Keratinocyte (primary cell): Measurements from ENCODE around the gene APP. TPM values are rescaled to one million over a fixed set of nuclear protein-coding genes. Genes with fewer than 3 reads are reported as not detected.

Experiments
- DNase-seq: peaks from one replicate; pipeline ENCODE4 v3.0.0-alpha.2; 2011; ENCODE audit warnings: low read depth, missing footprints, low spot score
- FAIRE-seq: peaks from 2 replicates; lab custom pipeline; 2011; peaks lifted over from hg19 to GRCh38; lab: Jason Lieb, UNC
- H2AFZ ChIP-seq: 2 replicates; pipeline ENCODE4 v1.6.0; 2012; ENCODE audit warnings: low read length, control low read depth, inconsistent platforms; ENCODE audit not compliant: control insufficient read depth
- H3K27ac ChIP-seq: 2 replicates; pipeline ENCODE4 v1.5.1; 2011; ENCODE audit warnings: low read length; ENCODE audit not compliant: control insufficient read depth, insufficient read depth
- H3K27me3 ChIP-seq: 3 replicates; pipeline ENCODE4 v1.6.0; 2011; ENCODE audit warnings: low read length; ENCODE audit not compliant: control insufficient read depth, insufficient read depth; ENCODE audit errors: extremely low read depth
- H3K36me3 ChIP-seq, 2 experiments: 2 replicates in 1 of 2; 3 replicates in 1 of 2; pipeline ENCODE4 v1.5.1; 2011; ENCODE audit warnings: low read length in 2 of 2, mild to moderate bottlenecking in 1 of 2; ENCODE audit not compliant: control insufficient read depth in 2 of 2, insufficient read depth in 2 of 2; ENCODE audit errors: extremely low read depth in 1 of 2
- H3K4me1 ChIP-seq: 3 replicates; pipeline ENCODE4 v1.5.1; 2011; ENCODE audit warnings: low read length; ENCODE audit not compliant: control insufficient read depth, insufficient read depth; ENCODE audit errors: extremely low read depth
- H3K4me2 ChIP-seq: 3 replicates; pipeline ENCODE4 v1.6.0; 2011; ENCODE audit warnings: low read depth, low read length; ENCODE audit not compliant: control insufficient read depth, insufficient read depth; ENCODE audit errors: extremely low read depth
- H3K4me3 ChIP-seq, 3 experiments: fragments of 200-600 bp in 1 of 3; sonication (generic) in 1 of 3; 2 replicates in 2 of 3; 3 replicates in 1 of 3; pipeline ENCODE4 v1.5.1; 2011 to 2016; ENCODE audit warnings: low read length in 3 of 3, mild to moderate bottlenecking in 3 of 3, control low read depth in 2 of 3, inconsistent platforms in 1 of 3, low read depth in 1 of 3, mixed read lengths in 1 of 3, mixed run types in 1 of 3, moderate library complexity in 1 of 3; ENCODE audit not compliant: control insufficient read depth in 2 of 3, insufficient read depth in 2 of 3; ENCODE audit errors: extremely low read depth in 1 of 3
- H3K79me2 ChIP-seq: 2 replicates; pipeline ENCODE4 v1.6.0; 2012; ENCODE audit warnings: low read length; ENCODE audit not compliant: control insufficient read depth, insufficient read depth
- H3K9ac ChIP-seq: 3 replicates; pipeline ENCODE4 v1.6.0; 2011; ENCODE audit warnings: low read length; ENCODE audit not compliant: control insufficient read depth, insufficient read depth; ENCODE audit errors: extremely low read depth
- H3K9me1 ChIP-seq: 3 replicates; pipeline ENCODE4 v1.6.0; 2011; ENCODE audit warnings: low read length; ENCODE audit not compliant: control insufficient read depth, insufficient read depth; ENCODE audit errors: extremely low read depth
- H3K9me3 ChIP-seq: 2 replicates; pipeline ENCODE4 v1.5.1; 2012; ENCODE audit warnings: low read depth, low read length; ENCODE audit not compliant: control insufficient read depth
- H4K20me1 ChIP-seq: 3 replicates; pipeline ENCODE4 v1.6.0; 2011; ENCODE audit warnings: low read length; ENCODE audit not compliant: control insufficient read depth, insufficient read depth; ENCODE audit errors: extremely low read depth
- CTCF ChIP-seq, 3 experiments: IDR thresholded peaks in 1 of 3; conservative IDR thresholded peaks in 1 of 3; optimal IDR thresholded peaks in 1 of 3; 2 replicates in 2 of 3; 3 replicates in 1 of 3; pipeline versions ENCODE3 to v1.5.1; 2011; ENCODE audit warnings: low read length in 3 of 3, mild to moderate bottlenecking in 3 of 3, moderate library complexity in 2 of 3, control low read depth in 1 of 3, inconsistent platforms in 1 of 3; ENCODE audit not compliant: insufficient read depth in 2 of 3; ENCODE audit errors: extremely low read depth in 1 of 3
- EZH2 ChIP-seq: IDR thresholded peaks from one replicate; pipeline ENCODE4 v1.6.1; 2012; ENCODE audit warnings: inconsistent platforms, mild to moderate bottlenecking, low read length, moderate library complexity
- dilution Hi-C: fragments of 300-500 bp; cut with MboI; formaldehyde crosslinking; loops from one replicate; pipeline ENCODE4 v1.7.0; 2020; ENCODE audit warnings: low sequenced_read_pairs; ENCODE audit not compliant: extremely low pct_ligation_motif_present
- polyA plus RNA-seq, 5 experiments: library from polyadenylated mRNA; depleted of rRNA in 3 of 5; stranded (reverse) in 3 of 5; stranded (forward) in 1 of 5; unstranded in 1 of 5; fragments of >200 nt; gene quantifications; 1 replicate in 1 of 5; 2 replicates in 3 of 5; 3 replicates in 1 of 5; pipeline versions ENCODE4 v1.2.1 to v1.2.3, GENCODE V29; 2011 to 2012; ENCODE audit warnings: missing spikeins in 2 of 5, low read depth in 1 of 5, low replicate concordance in 1 of 5

The APP gene
- polyA plus RNA-seq, 1 donor (not counting 4 experiments of a cell fraction or from before 2014, with no cell fraction given) = 1,015 TPM

GRCh38 chr21:25912402-25912746, 258.2 kb downstream of the APP start:
- H3K4me3 ChIP-seq = no peak overlapping the region
- FAIRE-seq (no peak), DNase-seq (no peak)
- H3K27me3 ChIP-seq = no peaks in the 10 kb centered on the region
- H3K27ac ChIP-seq = no peak overlapping the region
- H3K9me1 ChIP-seq = no peaks in the 10 kb centered on the region
- no peaks in the 10 kb centered on the region for H4K20me1 ChIP-seq
- no peak overlapping the region for H3K4me2 ChIP-seq
- no peak overlapping the region for H2AFZ ChIP-seq
- dilution Hi-C loops = no loop called here
- no peak overlapping the region for H3K9ac ChIP-seq
- H3K9me3 ChIP-seq = no peaks in the 10 kb centered on the region
- peaks cover 7 to 10% of the 10 kb centered on the region in 2 experiments for H3K36me3 ChIP-seq
- H3K79me2 ChIP-seq = peaks cover 17% of the 10 kb centered on the region
- H3K4me1 ChIP-seq = no peaks in the 10 kb centered on the region
- TF ChIP-seq EZH2 (no peak), CTCF (optimal IDR thresholded peaks at IDR 0.05 in 1 of 3, IDR thresholded peaks at IDR 0.05 in 1 of 3, conservative IDR thresholded peaks at IDR 0.05 in 1 of 3; ENCODE audit: extremely low read depth in 1 of 3, insufficient read depth in 2 of 3, low read length in 3 of 3) (no peak)

GRCh38 chr21:25911730-25912401, 258.7 kb downstream of the APP start:
- Histone ChIP-seq H3K4me2 (no peak overlapping the region), H3K4me3 (no peak overlapping the region), H3K36me3 (peaks cover 7 to 10% of the 10 kb centered on the region in 2 experiments), H4K20me1 (no peaks in the 10 kb centered on the region), H3K27ac (no peak overlapping the region), H3K4me1 (no peaks in the 10 kb centered on the region), H3K9me3 (no peaks in the 10 kb centered on the region), H3K9me1 (no peaks in the 10 kb centered on the region), H3K9ac (no peak overlapping the region), H2AFZ (no peak overlapping the region), H3K79me2 (peaks cover 16% of the 10 kb centered on the region), H3K27me3 (no peaks in the 10 kb centered on the region)
- FAIRE-seq (no peak), DNase-seq (no peak)
- dilution Hi-C loops = no loop called here
- TF ChIP-seq CTCF (optimal IDR thresholded peaks at IDR 0.05 in 1 of 3, IDR thresholded peaks at IDR 0.05 in 1 of 3, conservative IDR thresholded peaks at IDR 0.05 in 1 of 3; ENCODE audit: extremely low read depth in 1 of 3, insufficient read depth in 2 of 3, low read length in 3 of 3) (no peak), EZH2 (no peak)
